WTC11 (cell line): ENCODE results near the gene LAMP2. TPM values are rescaled to one million over a fixed set of nuclear protein-coding genes. Genes with fewer than 3 reads are reported as not detected.

Source experiments
- ATAC-seq: fragments of 200-7000 bp; cut with Tn5 transposase; 2 replicates; pipeline ENCODE4 v1.10.0; 2021; ENCODE audit warnings: mild to moderate bottlenecking, moderate library complexity
- CTCF ChIA-PET: fragments of 300-600 bp; sonication (Branson Sonifier 250); formaldehyde crosslinking; loops from one replicate; lab custom pipeline; 2021; ENCODE audit warnings: antibody characterized with exemption; lab: Charles Lee
- POLR2A ChIA-PET: fragments of 350-600 bp; sonication (Branson Sonifier 250); formaldehyde crosslinking; loops from one replicate; lab custom pipeline; 2021; ENCODE audit warnings: antibody characterized with exemption; lab: Charles Lee
- DNase-seq: peaks from one replicate; pipeline ENCODE4 v3.0.0; 2021; ENCODE audit warnings: low spot score
- H3K27ac Mint-ChIP-seq: 2 replicates; pipeline ENCODE4 v1.8.0; 2021; ENCODE audit warnings: mixed read lengths
- H3K27me3 Mint-ChIP-seq: 2 replicates; pipeline ENCODE4 v1.8.0; 2021; ENCODE audit warnings: low read depth, mild to moderate bottlenecking, moderate library complexity, mixed read lengths
- H3K36me3 Mint-ChIP-seq: 2 replicates; pipeline ENCODE4 v1.8.0; 2021; ENCODE audit warnings: mixed read lengths
- H3K4me1 Mint-ChIP-seq: 2 replicates; pipeline ENCODE4 v1.8.0; 2022; ENCODE audit warnings: mixed read lengths
- H3K4me3 Mint-ChIP-seq: 2 replicates; pipeline ENCODE4 v1.8.0; 2021; ENCODE audit warnings: mild to moderate bottlenecking, moderate library complexity, mixed read lengths
- H3K9me3 Mint-ChIP-seq: 2 replicates; pipeline ENCODE4 v1.8.0; 2021; ENCODE audit warnings: mixed read lengths
- CREB1 ChIP-seq: sonication (generic); formaldehyde crosslinking; IDR thresholded peaks from 2 replicates; pipeline ENCODE4 v1.8.0; 2023; ENCODE audit warnings: mild to moderate bottlenecking, missing genetic modification reagents
- CREM ChIP-seq: sonication (generic); formaldehyde crosslinking; IDR thresholded peaks from 2 replicates; pipeline ENCODE4 v1.8.1; 2022; ENCODE audit warnings: mild to moderate bottlenecking, missing genetic modification reagents, moderate library complexity
- E2F5 ChIP-seq: sonication (generic); formaldehyde crosslinking; IDR thresholded peaks from 2 replicates; pipeline ENCODE4 v1.8.1; 2022; ENCODE audit warnings: mild to moderate bottlenecking, moderate library complexity, missing genetic modification reagents
- FOXP1 ChIP-seq: sonication (generic); formaldehyde crosslinking; IDR thresholded peaks from 2 replicates; pipeline ENCODE4 v1.8.0; 2022; ENCODE audit warnings: missing genetic modification reagents, mild to moderate bottlenecking, moderate library complexity, borderline replicate concordance
- KAT7 ChIP-seq: sonication (generic); formaldehyde crosslinking; IDR thresholded peaks from 2 replicates; pipeline ENCODE4 v1.8.1; 2023; ENCODE audit warnings: missing genetic modification reagents, mild to moderate bottlenecking, borderline replicate concordance
- NFATC4 ChIP-seq: fragments of 250-450 bp; sonication (Bioruptor Pico); IDR thresholded peaks from 2 replicates; pipeline ENCODE4 v1.9.0; 2021; ENCODE audit warnings: mild to moderate bottlenecking
- NR2C2 ChIP-seq: sonication (generic); formaldehyde crosslinking; IDR thresholded peaks from 2 replicates; pipeline ENCODE4 v1.8.0; 2022; ENCODE audit warnings: mild to moderate bottlenecking, missing genetic modification reagents
- RORB ChIP-seq: fragments of 250-450 bp; sonication (Bioruptor Pico); IDR thresholded peaks from 2 replicates; pipeline ENCODE4 v1.9.0; 2021; ENCODE audit warnings: mild to moderate bottlenecking
- SOX15 ChIP-seq: fragments of 250-450 bp; sonication (Bioruptor Pico); IDR thresholded peaks from 2 replicates; pipeline ENCODE4 v1.9.0; 2021; ENCODE audit warnings: mild to moderate bottlenecking
- SP1 ChIP-seq: sonication (generic); formaldehyde crosslinking; conservative IDR thresholded peaks from 2 replicates; pipeline ENCODE4 v1.8.1; 2022; ENCODE audit warnings: missing genetic modification reagents
- TCF7 ChIP-seq: sonication (generic); formaldehyde crosslinking; IDR thresholded peaks from 2 replicates; pipeline ENCODE4 v1.8.0; 2022; ENCODE audit warnings: mild to moderate bottlenecking, low read depth, missing genetic modification reagents, moderate library complexity
- ZNF121 ChIP-seq: sonication (generic); formaldehyde crosslinking; IDR thresholded peaks from 2 replicates; pipeline ENCODE4 v1.8.0; 2023; ENCODE audit warnings: missing genetic modification reagents
- ZNF512 ChIP-seq: sonication (generic); formaldehyde crosslinking; IDR thresholded peaks from 2 replicates; pipeline ENCODE4 v1.8.1; 2022; ENCODE audit warnings: missing genetic modification reagents, borderline replicate concordance
- total RNA-seq: library from RNA; stranded (reverse); gene quantifications from 3 replicates; pipeline ENCODE4 v1.2.3, GENCODE V29; 2021
- TF ChIP-seq, protein P1 (sequence below): sonication (generic); formaldehyde crosslinking; IDR thresholded peaks from 2 replicates; pipeline ENCODE4 v1.8.1; 2023; ENCODE audit warnings: mild to moderate bottlenecking, moderate library complexity, missing genetic modification reagents
- TF ChIP-seq, protein P2 (sequence below): fragments of 200-600 bp; IDR thresholded peaks from 2 replicates; pipeline ENCODE4 v1.8.0; 2022; ENCODE audit warnings: antibody characterized with exemption
- TF ChIP-seq, protein P3 (sequence below): sonication (generic); formaldehyde crosslinking; conservative IDR thresholded peaks from 2 replicates; pipeline ENCODE4 v1.8.1; 2023; ENCODE audit warnings: mild to moderate bottlenecking, low read depth, missing genetic modification reagents, moderate library complexity
- TF ChIP-seq, protein P4 (sequence below): sonication (generic); formaldehyde crosslinking; IDR thresholded peaks from 2 replicates; pipeline ENCODE4 v1.8.0; 2022; ENCODE audit warnings: mild to moderate bottlenecking, missing genetic modification reagents
- TF ChIP-seq, protein P5 (sequence below): sonication (generic); formaldehyde crosslinking; IDR thresholded peaks from 2 replicates; pipeline ENCODE4 v1.8.1; 2023; ENCODE audit warnings: mild to moderate bottlenecking, missing genetic modification reagents, moderate library complexity
- TF ChIP-seq, protein P6 (sequence below): sonication (generic); formaldehyde crosslinking; IDR thresholded peaks from 2 replicates; pipeline ENCODE4 v1.8.0; 2022; ENCODE audit warnings: mild to moderate bottlenecking, missing genetic modification reagents

LAMP2 gene
- total RNA-seq, 1 experiment from 2014 or later: 28.8 TPM

DNA sequence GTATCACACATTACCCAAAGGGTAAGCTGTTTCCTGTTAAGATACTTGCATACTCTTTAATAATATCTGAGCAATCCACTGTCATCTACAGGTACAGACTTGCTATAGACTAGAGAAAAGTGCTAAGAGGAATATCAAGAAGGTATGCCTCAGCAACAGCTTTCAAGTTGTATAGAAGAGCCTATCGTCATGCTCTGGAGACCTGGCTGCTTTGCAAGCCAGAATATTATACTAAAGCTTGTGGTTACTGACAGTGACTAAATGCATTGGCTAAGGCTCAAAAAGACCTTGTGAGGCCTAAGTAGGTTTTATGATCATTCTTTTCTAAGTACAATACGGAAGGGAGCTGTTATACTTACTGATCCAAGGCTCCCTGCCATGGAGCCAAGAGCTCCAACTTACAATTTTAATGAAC, 11.3 kb downstream of the LAMP2 start (continued):
- no peak for TF ChIP-seq E2F5
- TF ChIP-seq SOX15 (CRISPR knock-in tag): no peak

DNA sequence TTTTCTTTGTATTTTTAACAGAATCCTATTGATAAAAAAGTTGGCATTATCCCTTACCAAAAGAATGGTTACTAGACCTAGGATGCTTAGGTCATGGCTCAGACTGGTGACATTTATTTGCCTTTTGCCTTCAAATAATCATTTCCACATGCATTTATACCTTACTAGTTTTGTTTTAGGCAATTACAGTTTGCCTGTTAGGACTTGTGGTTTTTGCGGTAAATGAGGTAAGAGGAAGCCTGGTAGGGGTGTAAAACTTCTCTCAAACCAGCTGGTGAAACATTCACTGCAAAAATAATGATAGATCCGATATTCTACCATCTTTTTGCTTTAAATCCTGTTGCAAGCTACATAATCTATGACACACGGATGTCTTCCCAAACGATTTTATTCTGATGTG, 12.1 kb downstream of the LAMP2 start:
- TF ChIP-seq SOX15 (CRISPR knock-in tag): no peak
- ChIA-PET CTCF (interaction anchor here (1.8 kb wide), 1 partner anchor 29 kb away, joined by 6 read pairs; no protein-coding TSS in a partner anchor), POLR2A (no interaction called here)
- Mint-ChIP-seq H3K4me3 (no peak overlapping the region), H3K36me3 (peaks cover 9% of the 10 kb centered on the region), H3K9me3 (no peaks in the 10 kb centered on the region), H3K27ac (no peak overlapping the region), H3K4me1 (peaks cover 11% of the 10 kb centered on the region), H3K27me3 (no peaks in the 10 kb centered on the region)
- no peak for ATAC-seq
- DNase-seq: no peak

GRCh38 chrX:120453985-120454384, 15.1 kb downstream of the LAMP2 start:
- ATAC-seq (no peak), DNase-seq (no peak)
- H3K27ac Mint-ChIP-seq: no peak overlapping the region
- no peaks in the 10 kb centered on the region for H3K27me3 Mint-ChIP-seq
- H3K4me1 Mint-ChIP-seq: peaks cover 9% of the 10 kb centered on the region
- no peak overlapping the region for H3K4me3 Mint-ChIP-seq
- ChIA-PET POLR2A (no interaction called here), CTCF (interaction anchor here (2.6 kb wide), 1 partner anchor 144 kb away, joined by 38 read pairs; the partner anchor contains the start of gene TMEM255A)
- H3K9me3 Mint-ChIP-seq: no peaks in the 10 kb centered on the region
- H3K36me3 Mint-ChIP-seq: peaks cover 10% of the 10 kb centered on the region
- TF ChIP-seq CREB1 (CRISPR knock-in tag) (no peak), ZNF512 (no peak), RORB (CRISPR knock-in tag) (no peak), KAT7 (CRISPR knock-in tag) (no peak), CREM (CRISPR knock-in tag) (no peak), FOXP1 (CRISPR knock-in tag) (no peak), NFATC4 (no peak), SP1 (CRISPR knock-in tag) (no peak), TCF7 (CRISPR knock-in tag) (no peak), ZNF121 (CRISPR knock-in tag) (no peak), NR2C2 (CRISPR knock-in tag) (no peak)
- TF ChIP-seq, protein P1, sequence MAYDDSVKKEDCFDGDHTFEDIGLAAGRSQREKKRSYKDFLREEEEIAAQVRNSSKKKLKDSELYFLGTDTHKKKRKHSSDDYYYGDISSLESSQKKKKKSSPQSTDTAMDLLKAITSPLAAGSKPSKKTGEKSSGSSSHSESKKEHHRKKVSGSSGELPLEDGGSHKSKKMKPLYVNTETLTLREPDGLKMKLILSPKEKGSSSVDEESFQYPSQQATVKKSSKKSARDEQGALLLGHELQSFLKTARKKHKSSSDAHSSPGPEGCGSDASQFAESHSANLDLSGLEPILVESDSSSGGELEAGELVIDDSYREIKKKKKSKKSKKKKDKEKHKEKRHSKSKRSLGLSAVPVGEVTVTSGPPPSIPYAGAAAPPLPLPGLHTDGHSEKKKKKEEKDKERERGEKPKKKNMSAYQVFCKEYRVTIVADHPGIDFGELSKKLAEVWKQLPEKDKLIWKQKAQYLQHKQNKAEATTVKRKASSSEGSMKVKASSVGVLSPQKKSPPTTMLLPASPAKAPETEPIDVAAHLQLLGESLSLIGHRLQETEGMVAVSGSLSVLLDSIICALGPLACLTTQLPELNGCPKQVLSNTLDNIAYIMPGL (CRISPR knock-in tag): no peak
- TF ChIP-seq, protein P2, sequence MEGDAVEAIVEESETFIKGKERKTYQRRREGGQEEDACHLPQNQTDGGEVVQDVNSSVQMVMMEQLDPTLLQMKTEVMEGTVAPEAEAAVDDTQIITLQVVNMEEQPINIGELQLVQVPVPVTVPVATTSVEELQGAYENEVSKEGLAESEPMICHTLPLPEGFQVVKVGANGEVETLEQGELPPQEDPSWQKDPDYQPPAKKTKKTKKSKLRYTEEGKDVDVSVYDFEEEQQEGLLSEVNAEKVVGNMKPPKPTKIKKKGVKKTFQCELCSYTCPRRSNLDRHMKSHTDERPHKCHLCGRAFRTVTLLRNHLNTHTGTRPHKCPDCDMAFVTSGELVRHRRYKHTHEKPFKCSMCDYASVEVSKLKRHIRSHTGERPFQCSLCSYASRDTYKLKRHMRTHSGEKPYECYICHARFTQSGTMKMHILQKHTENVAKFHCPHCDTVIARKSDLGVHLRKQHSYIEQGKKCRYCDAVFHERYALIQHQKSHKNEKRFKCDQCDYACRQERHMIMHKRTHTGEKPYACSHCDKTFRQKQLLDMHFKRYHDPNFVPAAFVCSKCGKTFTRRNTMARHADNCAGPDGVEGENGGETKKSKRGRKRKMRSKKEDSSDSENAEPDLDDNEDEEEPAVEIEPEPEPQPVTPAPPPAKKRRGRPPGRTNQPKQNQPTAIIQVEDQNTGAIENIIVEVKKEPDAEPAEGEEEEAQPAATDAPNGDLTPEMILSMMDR: no peak
- TF ChIP-seq, protein P3, sequence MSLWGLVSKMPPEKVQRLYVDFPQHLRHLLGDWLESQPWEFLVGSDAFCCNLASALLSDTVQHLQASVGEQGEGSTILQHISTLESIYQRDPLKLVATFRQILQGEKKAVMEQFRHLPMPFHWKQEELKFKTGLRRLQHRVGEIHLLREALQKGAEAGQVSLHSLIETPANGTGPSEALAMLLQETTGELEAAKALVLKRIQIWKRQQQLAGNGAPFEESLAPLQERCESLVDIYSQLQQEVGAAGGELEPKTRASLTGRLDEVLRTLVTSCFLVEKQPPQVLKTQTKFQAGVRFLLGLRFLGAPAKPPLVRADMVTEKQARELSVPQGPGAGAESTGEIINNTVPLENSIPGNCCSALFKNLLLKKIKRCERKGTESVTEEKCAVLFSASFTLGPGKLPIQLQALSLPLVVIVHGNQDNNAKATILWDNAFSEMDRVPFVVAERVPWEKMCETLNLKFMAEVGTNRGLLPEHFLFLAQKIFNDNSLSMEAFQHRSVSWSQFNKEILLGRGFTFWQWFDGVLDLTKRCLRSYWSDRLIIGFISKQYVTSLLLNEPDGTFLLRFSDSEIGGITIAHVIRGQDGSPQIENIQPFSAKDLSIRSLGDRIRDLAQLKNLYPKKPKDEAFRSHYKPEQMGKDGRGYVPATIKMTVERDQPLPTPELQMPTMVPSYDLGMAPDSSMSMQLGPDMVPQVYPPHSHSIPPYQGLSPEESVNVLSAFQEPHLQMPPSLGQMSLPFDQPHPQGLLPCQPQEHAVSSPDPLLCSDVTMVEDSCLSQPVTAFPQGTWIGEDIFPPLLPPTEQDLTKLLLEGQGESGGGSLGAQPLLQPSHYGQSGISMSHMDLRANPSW (CRISPR knock-in tag): no peak
- TF ChIP-seq, protein P4, sequence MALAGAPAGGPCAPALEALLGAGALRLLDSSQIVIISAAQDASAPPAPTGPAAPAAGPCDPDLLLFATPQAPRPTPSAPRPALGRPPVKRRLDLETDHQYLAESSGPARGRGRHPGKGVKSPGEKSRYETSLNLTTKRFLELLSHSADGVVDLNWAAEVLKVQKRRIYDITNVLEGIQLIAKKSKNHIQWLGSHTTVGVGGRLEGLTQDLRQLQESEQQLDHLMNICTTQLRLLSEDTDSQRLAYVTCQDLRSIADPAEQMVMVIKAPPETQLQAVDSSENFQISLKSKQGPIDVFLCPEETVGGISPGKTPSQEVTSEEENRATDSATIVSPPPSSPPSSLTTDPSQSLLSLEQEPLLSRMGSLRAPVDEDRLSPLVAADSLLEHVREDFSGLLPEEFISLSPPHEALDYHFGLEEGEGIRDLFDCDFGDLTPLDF: no peak
- TF ChIP-seq, protein P5, sequence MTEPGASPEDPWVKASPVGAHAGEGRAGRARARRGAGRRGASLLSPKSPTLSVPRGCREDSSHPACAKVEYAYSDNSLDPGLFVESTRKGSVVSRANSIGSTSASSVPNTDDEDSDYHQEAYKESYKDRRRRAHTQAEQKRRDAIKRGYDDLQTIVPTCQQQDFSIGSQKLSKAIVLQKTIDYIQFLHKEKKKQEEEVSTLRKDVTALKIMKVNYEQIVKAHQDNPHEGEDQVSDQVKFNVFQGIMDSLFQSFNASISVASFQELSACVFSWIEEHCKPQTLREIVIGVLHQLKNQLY: no peak
- TF ChIP-seq, protein P6, sequence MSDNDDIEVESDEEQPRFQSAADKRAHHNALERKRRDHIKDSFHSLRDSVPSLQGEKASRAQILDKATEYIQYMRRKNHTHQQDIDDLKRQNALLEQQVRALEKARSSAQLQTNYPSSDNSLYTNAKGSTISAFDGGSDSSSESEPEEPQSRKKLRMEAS: no peak
